Measurements from ENCODE around the gene DCLK1.

Gene DCLK1

GRCh38 chr13:35882722-35883497 is 248.3 kb downstream of the DCLK1 start:
- TF ChIP-seq, protein P1, sequence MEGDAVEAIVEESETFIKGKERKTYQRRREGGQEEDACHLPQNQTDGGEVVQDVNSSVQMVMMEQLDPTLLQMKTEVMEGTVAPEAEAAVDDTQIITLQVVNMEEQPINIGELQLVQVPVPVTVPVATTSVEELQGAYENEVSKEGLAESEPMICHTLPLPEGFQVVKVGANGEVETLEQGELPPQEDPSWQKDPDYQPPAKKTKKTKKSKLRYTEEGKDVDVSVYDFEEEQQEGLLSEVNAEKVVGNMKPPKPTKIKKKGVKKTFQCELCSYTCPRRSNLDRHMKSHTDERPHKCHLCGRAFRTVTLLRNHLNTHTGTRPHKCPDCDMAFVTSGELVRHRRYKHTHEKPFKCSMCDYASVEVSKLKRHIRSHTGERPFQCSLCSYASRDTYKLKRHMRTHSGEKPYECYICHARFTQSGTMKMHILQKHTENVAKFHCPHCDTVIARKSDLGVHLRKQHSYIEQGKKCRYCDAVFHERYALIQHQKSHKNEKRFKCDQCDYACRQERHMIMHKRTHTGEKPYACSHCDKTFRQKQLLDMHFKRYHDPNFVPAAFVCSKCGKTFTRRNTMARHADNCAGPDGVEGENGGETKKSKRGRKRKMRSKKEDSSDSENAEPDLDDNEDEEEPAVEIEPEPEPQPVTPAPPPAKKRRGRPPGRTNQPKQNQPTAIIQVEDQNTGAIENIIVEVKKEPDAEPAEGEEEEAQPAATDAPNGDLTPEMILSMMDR (IDR thresholded peaks at IDR 0.05; ENCODE audit: control insufficient read depth, insufficient read depth, low read depth, low read length, missing control alignments), result no peak
- no peak overlapping the region for H3K4me3 ChIP-seq (ENCODE audit: control insufficient read depth, low read depth, low read length)
- DNase-seq (ENCODE audit: low read depth), result no peak

GRCh38 chr13:35881360-35881759 is 249.8 kb downstream of the DCLK1 start:
- no peak overlapping the region for H3K4me3 ChIP-seq (ENCODE audit: control insufficient read depth, low read depth, low read length)
- no peak for DNase-seq (ENCODE audit: low read depth)
- TF ChIP-seq, protein P1 (IDR thresholded peaks at IDR 0.05; ENCODE audit: control insufficient read depth, insufficient read depth, low read depth, low read length, missing control alignments), result no peak

DNA sequence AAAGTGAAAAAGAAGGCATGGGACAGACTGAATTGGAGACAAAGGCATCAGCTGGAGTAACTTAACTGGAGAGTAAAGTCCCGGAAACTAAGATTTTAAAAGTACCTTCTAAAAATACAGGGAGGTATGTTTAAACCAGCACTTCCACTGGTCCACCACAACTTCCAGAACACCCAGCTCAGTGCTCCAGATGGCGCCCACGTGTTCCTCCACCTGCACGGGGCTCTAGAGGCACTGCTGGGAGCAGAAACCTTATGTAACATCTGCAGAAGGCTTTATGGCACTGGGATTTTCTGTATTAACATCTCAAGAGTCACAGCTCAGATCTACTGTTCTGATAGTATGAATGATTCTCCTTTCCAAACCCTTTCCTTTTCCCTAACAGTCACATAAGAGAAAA is 252.1 kb downstream of the DCLK1 start:
- H3K4me3 ChIP-seq (ENCODE audit: control insufficient read depth, low read depth, low read length), result no peak overlapping the region
- DNase-seq (ENCODE audit: low read depth), result no peak
- TF ChIP-seq, protein P1 (IDR thresholded peaks at IDR 0.05; ENCODE audit: control insufficient read depth, insufficient read depth, low read depth, low read length, missing control alignments), result no peak

GRCh38 chr13:35876601-35877000 is 254.6 kb downstream of the DCLK1 start:
- no peak for DNase-seq (ENCODE audit: low read depth)
- TF ChIP-seq, protein P1 (IDR thresholded peaks at IDR 0.05; ENCODE audit: control insufficient read depth, insufficient read depth, low read depth, low read length, missing control alignments), result no peak
- H3K4me3 ChIP-seq (ENCODE audit: control insufficient read depth, low read depth, low read length), result no peak overlapping the region

- TF ChIP-seq, protein P1 (IDR thresholded peaks at IDR 0.05; ENCODE audit: control insufficient read depth, insufficient read depth, low read depth, low read length, missing control alignments), result no peak
- no peak overlapping the region for H3K4me3 ChIP-seq (ENCODE audit: control insufficient read depth, low read depth, low read length)
- DNase-seq (ENCODE audit: low read depth), result no peak
These were observed 256.5 kb downstream of the DCLK1 start for GRCh38 chr13:35874704-35875103.

DNA sequence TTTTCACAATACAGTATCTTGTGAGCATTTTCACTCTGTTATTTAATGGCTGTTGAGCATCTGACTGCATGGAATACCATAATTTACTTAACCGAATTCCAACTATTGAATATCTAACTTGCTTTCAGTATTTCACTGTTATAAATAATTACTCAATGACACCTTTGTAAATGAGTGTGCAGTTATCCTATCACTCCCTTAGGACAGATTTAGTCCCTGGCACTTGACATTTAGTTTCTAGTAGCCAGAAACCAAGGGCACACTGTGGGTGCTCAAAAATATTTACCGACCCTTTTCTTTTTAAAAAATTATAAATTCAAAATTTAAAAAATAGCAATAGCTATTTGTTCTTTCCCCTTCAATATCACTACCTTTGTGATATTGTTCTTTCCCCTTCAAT is 258.8 kb downstream of the DCLK1 start:
- H3K4me3 ChIP-seq (ENCODE audit: control insufficient read depth, low read depth, low read length), result no peak overlapping the region
- DNase-seq (ENCODE audit: low read depth), result no peak
- TF ChIP-seq, protein P1 (IDR thresholded peaks at IDR 0.05; ENCODE audit: control insufficient read depth, insufficient read depth, low read depth, low read length, missing control alignments), result no peak

Data from AG09309 (cell line).